C4-2B (cell line): ENCODE data around the gene ENDOU.

ENCODE experiments used
- H3K27ac ChIP-seq: fragments of 450-650 bp; 2 replicates; pipeline ENCODE4 v1.5.1; 2017
- ZFX ChIP-seq: fragments of 450-650 bp; IDR thresholded peaks from 2 replicates; pipeline ENCODE4 v1.6.1; 2017
- TF ChIP-seq, protein P1 (sequence below): fragments of 450-650 bp; conservative IDR thresholded peaks from 2 replicates; pipeline ENCODE4 v1.5.1; 2017; ENCODE audit warnings: mild to moderate bottlenecking

The ENDOU gene

DNA sequence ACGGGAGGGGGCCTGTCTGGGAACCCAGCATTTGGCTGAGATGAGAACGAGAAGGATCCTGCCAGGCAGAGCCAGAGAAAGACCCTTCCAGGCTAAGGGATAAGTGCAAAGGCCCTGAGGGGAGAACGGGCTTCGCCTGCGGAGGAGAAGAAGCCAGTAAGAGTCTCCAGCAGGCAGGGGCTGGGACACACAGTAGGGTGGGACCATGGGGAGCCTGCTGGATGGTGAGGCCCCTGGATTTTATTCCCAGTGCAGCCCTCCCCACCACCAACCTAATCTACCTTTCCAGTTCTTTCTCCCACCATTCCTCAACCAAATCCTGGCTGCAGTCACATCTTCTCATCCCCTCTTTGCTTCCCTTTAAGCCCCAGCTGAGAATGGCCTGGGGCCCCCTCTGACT lies 20.8 kb upstream of the ENDOU start:
- no peak for TF ChIP-seq ZFX
- no peak overlapping the region for H3K27ac ChIP-seq

DNA sequence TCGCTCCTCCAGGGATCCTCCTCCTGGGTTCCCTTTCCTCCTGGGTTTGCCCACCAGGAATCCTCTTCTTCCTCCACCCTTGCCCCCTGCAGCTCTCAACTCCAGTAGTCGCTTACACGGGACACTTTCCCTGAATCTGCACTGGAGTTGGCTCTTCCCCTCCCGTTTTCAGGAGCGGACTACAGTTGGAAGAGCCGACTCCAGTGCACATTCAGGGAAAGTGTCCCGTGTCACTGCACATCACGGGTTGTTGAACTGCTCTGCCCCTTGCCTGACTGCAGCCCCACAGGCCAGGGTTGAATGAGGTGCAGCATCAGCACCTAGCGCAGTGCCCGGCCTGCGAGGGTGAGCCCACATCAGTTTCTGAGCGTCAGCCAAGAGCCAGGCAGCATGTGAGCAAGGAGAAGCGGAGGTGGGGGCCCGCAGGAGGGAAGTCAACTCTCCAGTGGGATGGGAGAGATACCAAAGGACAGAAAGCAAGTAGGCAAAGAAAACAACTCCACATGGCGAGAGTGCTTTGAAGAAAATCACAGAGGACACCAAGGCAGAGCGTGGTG lies 20.3 kb upstream of the ENDOU start:
- TF ChIP-seq, protein P1, sequence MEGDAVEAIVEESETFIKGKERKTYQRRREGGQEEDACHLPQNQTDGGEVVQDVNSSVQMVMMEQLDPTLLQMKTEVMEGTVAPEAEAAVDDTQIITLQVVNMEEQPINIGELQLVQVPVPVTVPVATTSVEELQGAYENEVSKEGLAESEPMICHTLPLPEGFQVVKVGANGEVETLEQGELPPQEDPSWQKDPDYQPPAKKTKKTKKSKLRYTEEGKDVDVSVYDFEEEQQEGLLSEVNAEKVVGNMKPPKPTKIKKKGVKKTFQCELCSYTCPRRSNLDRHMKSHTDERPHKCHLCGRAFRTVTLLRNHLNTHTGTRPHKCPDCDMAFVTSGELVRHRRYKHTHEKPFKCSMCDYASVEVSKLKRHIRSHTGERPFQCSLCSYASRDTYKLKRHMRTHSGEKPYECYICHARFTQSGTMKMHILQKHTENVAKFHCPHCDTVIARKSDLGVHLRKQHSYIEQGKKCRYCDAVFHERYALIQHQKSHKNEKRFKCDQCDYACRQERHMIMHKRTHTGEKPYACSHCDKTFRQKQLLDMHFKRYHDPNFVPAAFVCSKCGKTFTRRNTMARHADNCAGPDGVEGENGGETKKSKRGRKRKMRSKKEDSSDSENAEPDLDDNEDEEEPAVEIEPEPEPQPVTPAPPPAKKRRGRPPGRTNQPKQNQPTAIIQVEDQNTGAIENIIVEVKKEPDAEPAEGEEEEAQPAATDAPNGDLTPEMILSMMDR = no peak
- no peak for TF ChIP-seq ZFX
- no peak overlapping the region for H3K27ac ChIP-seq

GRCh38 chr12:47744778-47745436 lies 19.6 kb upstream of the ENDOU start:
- no peak for TF ChIP-seq ZFX
- TF ChIP-seq, protein P1 = no peak
- no peak overlapping the region for H3K27ac ChIP-seq

DNA sequence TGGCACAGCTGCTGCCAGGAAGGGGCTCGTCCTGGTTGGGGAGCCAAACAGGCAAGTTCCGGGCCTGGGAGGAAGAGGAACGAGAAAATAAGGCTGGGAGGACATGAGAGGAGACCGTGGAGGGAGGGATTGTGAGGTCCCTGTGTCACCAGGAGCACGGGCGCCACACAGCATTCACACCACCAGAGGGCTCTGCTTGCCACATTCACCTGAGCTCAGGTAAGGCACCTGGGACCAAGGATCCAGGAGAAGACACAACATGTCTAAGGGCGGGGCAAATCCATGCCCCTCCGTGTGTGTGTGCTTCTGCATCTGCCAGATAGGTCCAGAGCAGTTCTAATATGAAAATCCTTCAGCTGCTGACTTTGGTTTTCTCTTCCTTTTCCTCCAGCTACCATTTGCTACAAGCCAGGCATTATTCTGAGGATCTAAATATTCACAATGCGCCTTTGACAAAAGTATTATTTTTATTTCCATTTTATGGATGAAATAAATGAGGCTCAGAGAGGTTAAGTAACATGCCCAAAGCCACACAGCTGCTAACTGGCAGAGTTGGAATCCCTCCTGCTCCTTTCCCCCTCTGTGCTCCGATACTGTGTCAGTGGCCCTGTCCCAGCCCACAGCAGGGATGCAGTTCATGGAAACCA lies 18.8 kb upstream of the ENDOU start:
- TF ChIP-seq, protein P1 = peak; percentile 93
- TF ChIP-seq ZFX = no peak
- no peak overlapping the region for H3K27ac ChIP-seq

DNA sequence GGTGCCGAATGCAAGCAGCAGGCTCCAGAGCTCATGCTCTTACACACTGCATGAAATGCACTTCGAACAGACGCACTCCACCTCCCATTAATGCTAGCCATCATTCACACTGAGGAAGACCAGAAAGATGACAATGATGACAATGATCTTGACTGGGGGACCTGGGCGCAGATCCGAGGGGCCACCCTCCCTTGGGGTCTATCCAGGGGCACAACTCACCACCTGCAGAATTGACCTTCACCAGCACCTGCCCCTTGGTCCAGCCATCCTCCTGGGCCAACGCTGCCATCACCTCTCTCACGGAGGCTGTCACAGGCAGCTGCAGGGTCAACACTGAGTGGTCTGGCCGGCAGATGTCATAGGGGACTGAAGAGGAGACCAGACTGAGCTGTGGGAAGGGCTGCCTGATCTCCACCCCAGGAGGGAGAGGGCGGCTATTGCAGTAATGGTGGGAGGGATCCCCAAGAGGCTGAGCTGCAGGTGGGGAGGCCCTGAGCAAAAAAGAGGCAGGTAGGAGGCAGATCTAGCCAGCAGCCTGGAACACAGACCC lies 18.1 kb upstream of the ENDOU start:
- TF ChIP-seq ZFX = no peak
- TF ChIP-seq, protein P1 = no peak
- no peak overlapping the region for H3K27ac ChIP-seq

- TF ChIP-seq, protein P1 = peak; percentile 99
- no peak for TF ChIP-seq ZFX
- no peak overlapping the region for H3K27ac ChIP-seq
These were observed 17.0 kb upstream of the ENDOU start for GRCh38 chr12:47742253-47742825.

GRCh38 chr12:47741340-47741703 lies 16.0 kb upstream of the ENDOU start:
- TF ChIP-seq, protein P1 = no peak
- no peak for TF ChIP-seq ZFX
- no peak overlapping the region for H3K27ac ChIP-seq
